CD4-positive, CD25-positive, alpha-beta regulatory T cell (primary cell): Measurements from ENCODE around the gene C1QTNF7. TPM values are rescaled to one million over a fixed set of nuclear protein-coding genes. Genes with fewer than 3 reads are reported as not detected.

ENCODE experiments used
- ATAC-seq, 2 donors: fragments of 150-1000 bp; cut with Tn5 transposase; one replicate each; pipeline ENCODE4 v1.10.0; 2021; ENCODE audit warnings: low read depth in 2 of 2, moderate number of reproducible peaks in 2 of 2, moderate library complexity in 1 of 2
- DNase-seq, 3 donors: peaks; one replicate each; pipeline versions ENCODE4 v3.0.0 to v3.0.0-alpha.2; 2012 to 2022; ENCODE audit warnings: mixed read lengths in 1 of 3
- H3K27ac ChIP-seq: one replicate; pipeline ENCODE4 v1.7.0; 2013; ENCODE audit warnings: mild to moderate bottlenecking, low read length; ENCODE audit not compliant: insufficient read depth, poor library complexity, severe bottlenecking
- H3K27me3 ChIP-seq: one replicate; pipeline ENCODE4 v1.7.0; 2013; ENCODE audit warnings: low read length; ENCODE audit not compliant: control insufficient read depth, insufficient read depth
- H3K36me3 ChIP-seq: one replicate; pipeline ENCODE4 v1.7.0; 2013; ENCODE audit warnings: mild to moderate bottlenecking, low read length, moderate library complexity; ENCODE audit not compliant: control insufficient read depth, insufficient read depth
- H3K4me1 ChIP-seq: 2 replicates; pipeline ENCODE4 v1.7.0; 2013; ENCODE audit warnings: mild to moderate bottlenecking, low read length; ENCODE audit not compliant: insufficient read depth, control insufficient read depth, poor library complexity, severe bottlenecking
- H3K4me3 ChIP-seq: one replicate; pipeline ENCODE4 v1.7.0; 2013; ENCODE audit warnings: low read depth, mild to moderate bottlenecking, low read length, moderate library complexity
- H3K9me3 ChIP-seq, 2 experiments: 1 replicate in 1 of 2; 2 replicates in 1 of 2; pipeline ENCODE4 v1.7.0; 2013; ENCODE audit warnings: low read length in 2 of 2, mild to moderate bottlenecking in 1 of 2, moderate library complexity in 1 of 2; ENCODE audit not compliant: control insufficient read depth in 2 of 2
- H3K27ac Mint-ChIP-seq, 3 donors: one replicate each; pipeline ENCODE4 v1.8.0; 2020 to 2022; ENCODE audit warnings: mild to moderate bottlenecking in 3 of 3, mixed read lengths in 3 of 3, moderate library complexity in 2 of 3
- H3K27me3 Mint-ChIP-seq: one replicate; pipeline ENCODE4 v1.8.0; 2022; ENCODE audit warnings: mild to moderate bottlenecking, mixed read lengths
- H3K36me3 Mint-ChIP-seq: one replicate; pipeline ENCODE4 v1.8.0; 2020; ENCODE audit warnings: mixed read lengths
- H3K4me1 Mint-ChIP-seq, 4 donors: one replicate each; pipeline ENCODE4 v1.8.0; 2020 to 2022; ENCODE audit warnings: mixed read lengths in 4 of 4, mild to moderate bottlenecking in 1 of 4
- H3K4me3 Mint-ChIP-seq, 4 donors: one replicate each; pipeline ENCODE4 v1.8.0; 2020 to 2022; ENCODE audit warnings: mild to moderate bottlenecking in 4 of 4, mixed read lengths in 4 of 4, moderate library complexity in 3 of 4
- H3K9me3 Mint-ChIP-seq, 7 donors: one replicate each; pipeline ENCODE4 v1.8.0; 2020 to 2022; ENCODE audit warnings: mixed read lengths in 7 of 7, mild to moderate bottlenecking in 3 of 7, moderate library complexity in 2 of 7
- polyA plus RNA-seq, 4 donors: library from polyadenylated mRNA; unstranded; fragments of 300-500 nt; fragmentation: Illumina TruSeq; gene quantifications; one replicate each; pipeline ENCODE4 v1.2.3, GENCODE V29; 2021
- total RNA-seq: library from RNA; stranded (reverse); gene quantifications from one replicate; pipeline ENCODE4 v1.2.3, GENCODE V29; 2022

Gene C1QTNF7
- total and polyA plus RNA-seq, 5 donors from 2014 or later = not detected

DNA sequence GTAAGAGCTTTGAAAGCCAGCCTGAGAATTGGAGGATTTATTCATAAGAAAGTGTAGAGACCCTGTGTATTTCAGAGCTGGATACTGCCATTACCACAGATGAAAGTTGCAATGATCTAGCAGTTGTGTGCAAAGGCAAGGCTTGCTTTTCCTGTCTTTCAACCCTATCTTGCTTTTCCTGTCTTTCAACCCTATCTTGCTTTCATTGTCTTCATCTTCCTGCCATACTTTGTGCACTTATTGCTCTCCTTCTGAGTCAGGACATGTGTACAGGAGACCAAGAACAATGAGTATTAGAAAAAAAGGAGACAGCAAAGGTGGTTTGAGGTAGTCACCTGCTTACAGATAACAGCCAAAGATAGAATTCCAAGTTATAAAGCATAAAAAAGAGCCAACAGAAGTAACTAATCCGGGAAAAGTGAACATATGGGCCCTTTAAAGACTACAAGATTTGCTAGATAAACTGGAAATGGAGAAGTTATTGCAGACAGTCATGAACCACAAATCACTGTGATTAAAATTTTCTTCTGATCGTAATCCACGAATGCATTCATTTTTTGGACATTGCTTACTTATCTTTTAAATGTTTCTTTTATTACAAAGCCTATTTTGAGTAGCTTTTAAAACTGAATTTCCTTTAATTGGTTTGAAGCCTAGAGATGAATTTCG lies 17.2 kb downstream of the C1QTNF7 start:
- Histone ChIP-seq H3K27me3 (no peaks in the 10 kb centered on the region), H3K4me1 (no peaks in the 10 kb centered on the region), H3K9me3 (no peaks in the 10 kb centered on the region), H3K4me3 (no peak overlapping the region), H3K36me3 (no peaks in the 10 kb centered on the region), H3K27ac (no peak overlapping the region)
- H3K9me3 Mint-ChIP-seq = peaks cover 0 to 7% (median 1%) of the 10 kb centered on the region in 7 donors
- H3K27me3 Mint-ChIP-seq = peaks cover 11% of the 10 kb centered on the region
- no peak for ATAC-seq
- H3K27ac Mint-ChIP-seq = no peak overlapping the region
- no peak for DNase-seq
- peaks cover 9% of the 10 kb centered on the region for H3K36me3 Mint-ChIP-seq
- H3K4me3 Mint-ChIP-seq = no peak overlapping the region
- no peaks in the 10 kb centered on the region for H3K4me1 Mint-ChIP-seq

DNA sequence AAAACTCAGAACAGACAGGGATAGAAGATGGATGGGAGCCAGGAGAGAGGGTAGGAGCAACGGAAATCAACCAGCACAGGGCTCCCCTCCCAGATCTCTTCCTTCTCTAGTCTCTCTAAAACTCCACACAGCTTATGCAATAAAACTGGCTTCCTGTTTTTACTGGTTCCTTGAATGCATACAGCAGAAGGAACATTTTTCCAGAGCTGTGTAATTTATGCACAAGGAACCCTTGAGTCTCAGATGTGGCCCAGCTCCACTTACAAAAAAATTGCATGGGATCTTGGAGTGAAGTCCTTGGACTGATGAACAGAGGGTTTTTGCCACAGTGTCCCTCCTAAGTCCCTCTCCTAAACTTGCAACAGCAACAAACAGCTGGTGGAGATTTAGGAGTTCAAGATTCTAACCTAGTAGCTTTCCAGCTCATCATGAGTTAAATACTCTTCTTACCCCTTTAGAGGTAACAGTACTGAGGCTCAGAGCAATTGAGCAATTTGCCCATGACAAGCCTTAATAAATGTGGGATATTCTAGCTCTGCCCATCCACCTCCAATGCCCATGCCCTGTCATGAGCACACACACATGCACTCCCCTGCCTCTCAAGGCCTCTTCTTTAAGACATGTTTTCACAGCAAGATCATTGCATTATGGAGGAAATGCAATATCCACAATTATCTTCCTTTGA lies 23.5 kb downstream of the C1QTNF7 start:
- no peaks in the 10 kb centered on the region for H3K36me3 ChIP-seq
- no peaks in the 10 kb centered on the region for H3K9me3 ChIP-seq
- peaks cover 4% of the 10 kb centered on the region for H3K36me3 Mint-ChIP-seq
- H3K4me1 ChIP-seq = no peaks in the 10 kb centered on the region
- H3K4me3 ChIP-seq = no peak overlapping the region
- no peaks in the 10 kb centered on the region for H3K27me3 ChIP-seq
- no peak for ATAC-seq
- H3K27ac Mint-ChIP-seq = no peak overlapping the region
- H3K27me3 Mint-ChIP-seq = peaks cover 11% of the 10 kb centered on the region
- H3K27ac ChIP-seq = no peak overlapping the region
- peaks cover 0 to 5% (median 0%) of the 10 kb centered on the region in 7 donors for H3K9me3 Mint-ChIP-seq
- no peaks in the 10 kb centered on the region for H3K4me1 Mint-ChIP-seq
- DNase-seq = no peak
- no peak overlapping the region for H3K4me3 Mint-ChIP-seq

DNA sequence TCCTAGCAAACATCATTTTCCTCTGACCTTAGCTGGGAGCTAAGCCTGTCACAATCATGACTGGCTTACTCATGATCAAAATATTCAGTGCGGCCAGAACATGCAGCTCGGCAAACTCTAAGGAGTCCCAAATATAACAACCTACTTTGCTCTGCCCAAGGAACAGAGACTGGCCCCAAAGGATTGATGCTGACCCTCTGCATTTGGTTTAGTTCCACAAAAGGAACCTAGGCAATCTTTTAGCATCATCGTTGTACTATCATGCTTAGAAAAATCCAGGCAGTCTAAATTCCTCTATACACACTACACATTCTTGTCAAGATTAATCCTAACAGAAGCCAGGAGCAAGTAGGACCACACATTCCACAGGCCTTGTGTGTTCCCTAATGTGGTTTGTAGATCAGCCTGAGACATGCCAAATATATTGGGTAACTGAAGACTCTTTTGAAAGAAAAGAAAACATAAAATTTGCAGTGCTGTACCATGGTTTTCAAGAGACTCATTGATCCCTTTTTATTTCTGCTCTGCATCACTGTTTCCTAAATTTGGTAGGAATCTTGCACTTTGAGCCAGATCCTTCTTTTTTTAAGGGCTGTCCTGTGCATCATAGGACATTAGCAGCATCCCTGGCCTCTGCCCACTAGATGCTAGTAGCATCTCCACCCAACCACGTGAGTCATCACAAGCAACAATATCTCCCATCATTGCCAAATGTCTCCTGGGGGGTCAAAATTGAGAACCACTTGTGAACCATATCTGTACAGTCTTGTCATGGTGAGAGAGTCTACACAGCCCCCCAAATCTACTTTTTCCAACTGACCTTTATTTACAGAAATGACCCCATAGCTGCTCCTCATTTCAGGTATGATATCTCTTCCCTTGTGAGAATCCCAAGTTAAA lies 24.3 kb downstream of the C1QTNF7 start:
- DNase-seq = no peak
- Histone ChIP-seq H3K36me3 (no peaks in the 10 kb centered on the region), H3K27ac (no peak overlapping the region), H3K9me3 (no peaks in the 10 kb centered on the region), H3K4me3 (no peak overlapping the region), H3K4me1 (no peaks in the 10 kb centered on the region), H3K27me3 (no peaks in the 10 kb centered on the region)
- Mint-ChIP-seq H3K27ac (no peak overlapping the region), H3K36me3 (no peaks in the 10 kb centered on the region), H3K4me1 (no peaks in the 10 kb centered on the region), H3K27me3 (peaks cover 7% of the 10 kb centered on the region), H3K9me3 (peaks cover 0 to 2% (median 0%) of the 10 kb centered on the region in 7 donors), H3K4me3 (no peak overlapping the region)
- no peak for ATAC-seq

DNA sequence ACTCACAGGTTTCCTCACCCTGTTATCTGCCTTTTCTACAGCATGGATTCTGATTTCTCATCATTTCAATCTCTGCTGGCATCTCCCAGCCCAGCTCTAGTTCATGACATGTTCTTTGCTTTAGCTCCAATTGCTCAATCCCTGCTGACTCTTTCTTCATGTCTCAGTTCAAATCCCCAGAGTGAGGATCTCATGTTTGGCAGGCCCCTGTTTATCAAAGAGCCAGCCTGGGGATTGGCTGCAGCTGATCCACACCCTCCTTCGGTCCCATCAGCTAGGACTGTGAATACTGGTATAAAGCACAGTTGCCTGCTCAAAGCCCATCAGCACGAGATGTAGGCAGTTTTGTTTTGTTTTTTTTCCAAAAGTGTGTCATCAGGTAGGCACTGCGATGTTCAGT lies 27.5 kb downstream of the C1QTNF7 start:
- no peaks in the 10 kb centered on the region for H3K9me3 ChIP-seq
- H3K27ac ChIP-seq = no peak overlapping the region
- no peak overlapping the region for H3K4me3 ChIP-seq
- no peaks in the 10 kb centered on the region for H3K9me3 Mint-ChIP-seq
- peaks cover 4% of the 10 kb centered on the region for H3K27me3 ChIP-seq
- no peaks in the 10 kb centered on the region for H3K36me3 ChIP-seq
- H3K4me1 Mint-ChIP-seq = peaks cover 0 to 4% (median 0%) of the 10 kb centered on the region in 4 donors
- no peaks in the 10 kb centered on the region for H3K36me3 Mint-ChIP-seq
- DNase-seq = no peak
- ATAC-seq = no peak
- no peak overlapping the region for H3K4me3 Mint-ChIP-seq
- H3K27ac Mint-ChIP-seq = no peak overlapping the region
- no peaks in the 10 kb centered on the region for H3K27me3 Mint-ChIP-seq
- no peaks in the 10 kb centered on the region for H3K4me1 ChIP-seq

DNA sequence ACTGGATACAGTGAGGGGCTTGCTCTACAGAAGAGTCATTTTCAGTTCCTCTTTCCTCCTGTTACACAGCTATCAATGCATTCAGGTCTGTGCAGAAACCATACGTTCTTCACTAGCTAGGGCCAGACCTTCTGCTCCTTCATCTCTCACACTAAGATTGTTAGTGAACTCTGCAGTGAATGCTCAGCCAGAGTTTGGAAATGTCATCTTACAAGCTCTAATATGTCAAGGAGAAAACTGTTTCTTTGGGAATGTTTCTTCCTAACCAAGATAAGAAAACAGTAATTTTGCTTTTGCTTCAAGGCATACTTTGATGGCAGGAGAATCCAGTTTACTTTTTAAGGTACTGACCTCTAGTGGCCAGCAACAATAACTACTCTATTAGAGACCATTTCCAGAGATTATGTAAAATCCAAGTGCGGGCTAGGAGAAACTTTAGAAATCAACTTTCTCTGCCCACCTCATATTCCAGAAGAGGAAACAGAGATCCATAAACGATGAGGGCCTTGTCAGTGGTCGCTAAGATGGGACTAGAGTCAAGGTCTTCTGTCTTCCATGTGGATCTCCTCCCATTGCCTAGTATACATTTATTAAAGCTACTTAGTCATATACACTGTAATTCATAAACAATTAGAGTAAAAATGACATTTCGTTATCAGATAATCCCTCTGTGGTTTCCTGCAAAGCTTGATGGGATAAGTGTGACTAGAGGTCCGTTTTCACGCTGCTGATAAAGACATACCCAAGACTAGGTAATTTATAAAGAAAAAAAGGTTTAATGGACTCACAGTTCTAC lies 29.8 kb downstream of the C1QTNF7 start:
- ATAC-seq (peak; percentile 56 to 59), DNase-seq (peak in 2 of 3 donors; percentile 45 to 47)
- Histone ChIP-seq H3K4me3 (no peak overlapping the region), H3K9me3 (no peaks in the 10 kb centered on the region), H3K36me3 (no peaks in the 10 kb centered on the region), H3K4me1 (no peaks in the 10 kb centered on the region), H3K27me3 (peaks cover 4% of the 10 kb centered on the region), H3K27ac (no peak overlapping the region)
- no peak overlapping the region for H3K27ac Mint-ChIP-seq
- no peaks in the 10 kb centered on the region for H3K36me3 Mint-ChIP-seq
- H3K9me3 Mint-ChIP-seq = no peaks in the 10 kb centered on the region
- H3K27me3 Mint-ChIP-seq = no peaks in the 10 kb centered on the region
- no peak overlapping the region for H3K4me3 Mint-ChIP-seq
- peaks cover 0 to 4% (median 0%) of the 10 kb centered on the region in 4 donors for H3K4me1 Mint-ChIP-seq

DNA sequence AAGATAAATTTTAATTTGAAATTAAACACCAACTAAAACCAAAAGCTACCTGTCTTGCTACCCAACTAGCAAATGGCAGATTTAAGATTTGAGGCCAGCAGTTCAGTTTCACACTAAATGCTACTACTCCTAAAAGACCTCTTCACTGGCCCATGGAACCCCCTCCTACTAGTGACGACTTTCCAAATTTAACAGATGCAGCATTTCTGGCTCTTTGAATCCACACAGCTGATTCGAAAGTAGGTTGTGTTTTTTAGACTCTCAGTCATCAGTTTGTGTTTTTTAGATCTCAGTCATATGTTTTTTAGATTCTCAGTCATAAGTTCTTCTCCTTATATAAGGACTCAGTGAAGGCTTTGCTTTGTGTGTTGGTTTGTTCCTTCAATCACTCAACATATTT lies 30.8 kb downstream of the C1QTNF7 start:
- Histone ChIP-seq H3K27me3 (peaks cover 4% of the 10 kb centered on the region), H3K36me3 (no peaks in the 10 kb centered on the region), H3K4me1 (no peaks in the 10 kb centered on the region), H3K9me3 (no peaks in the 10 kb centered on the region), H3K4me3 (no peak overlapping the region), H3K27ac (no peak overlapping the region)
- no peaks in the 10 kb centered on the region for H3K27me3 Mint-ChIP-seq
- no peak overlapping the region for H3K27ac Mint-ChIP-seq
- no peak for DNase-seq
- H3K9me3 Mint-ChIP-seq = no peaks in the 10 kb centered on the region
- no peak for ATAC-seq
- H3K4me3 Mint-ChIP-seq = no peak overlapping the region
- no peaks in the 10 kb centered on the region for H3K36me3 Mint-ChIP-seq
- H3K4me1 Mint-ChIP-seq = peaks cover 0 to 4% (median 0%) of the 10 kb centered on the region in 4 donors

DNA sequence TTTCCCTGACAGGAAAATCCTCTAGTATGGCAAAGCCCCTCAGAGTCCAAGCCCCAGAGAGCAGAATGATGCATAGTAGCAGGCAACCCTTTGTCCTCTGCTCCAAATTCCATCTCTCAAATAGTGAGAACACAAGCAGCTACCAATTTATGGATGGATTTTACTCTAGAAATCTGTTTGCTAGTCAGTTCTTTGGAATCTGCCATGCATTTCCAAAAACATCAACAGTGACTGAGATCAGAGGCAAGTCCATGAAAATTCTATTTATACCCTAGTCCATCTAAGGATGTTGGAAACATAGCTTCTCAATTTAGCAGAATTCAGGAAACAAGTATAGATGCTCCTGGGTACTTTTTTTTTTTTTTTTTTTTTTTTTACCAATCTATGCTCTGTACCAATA lies 31.9 kb downstream of the C1QTNF7 start:
- no peaks in the 10 kb centered on the region for H3K4me1 ChIP-seq
- no peak overlapping the region for H3K27ac ChIP-seq
- no peaks in the 10 kb centered on the region for H3K9me3 ChIP-seq
- no peak for ATAC-seq
- Mint-ChIP-seq H3K4me3 (no peak overlapping the region), H3K36me3 (no peaks in the 10 kb centered on the region), H3K4me1 (peaks cover 0 to 4% (median 0%) of the 10 kb centered on the region in 4 donors), H3K27me3 (no peaks in the 10 kb centered on the region), H3K27ac (no peak overlapping the region), H3K9me3 (no peaks in the 10 kb centered on the region)
- DNase-seq = no peak
- peaks cover 4% of the 10 kb centered on the region for H3K27me3 ChIP-seq
- no peak overlapping the region for H3K4me3 ChIP-seq
- H3K36me3 ChIP-seq = no peaks in the 10 kb centered on the region
